GM06990 (cell line): Measurements from ENCODE around the gene LMX1B.

Experiments
- DNase-seq: peaks from one replicate; pipeline ENCODE4 v3.0.0-alpha.2; 2011; ENCODE audit not compliant: insufficient read length; ENCODE audit errors: extremely low read depth
- H3K27me3 ChIP-seq: replicated peaks from 2 replicates; pipeline ENCODE4 v1.6.0; 2011; ENCODE audit warnings: low read length; ENCODE audit not compliant: control insufficient read depth, insufficient read depth
- H3K36me3 ChIP-seq: 2 replicates; pipeline ENCODE4 v1.5.1; 2011; ENCODE audit warnings: low read length; ENCODE audit not compliant: control insufficient read depth, insufficient read depth
- H3K4me3 ChIP-seq: replicated peaks from 2 replicates; pipeline ENCODE4 v1.5.1; 2011; ENCODE audit warnings: low read depth, mild to moderate bottlenecking, control low read depth, low read length
- CTCF ChIP-seq: IDR thresholded peaks from 2 replicates; pipeline ENCODE4 v1.5.1; 2011; ENCODE audit warnings: low read length, control low read depth, mild to moderate bottlenecking, inconsistent platforms; ENCODE audit not compliant: insufficient read depth, poor library complexity, severe bottlenecking

LMX1B gene

GRCh38 chr9:126639318-126640000 is 25.7 kb downstream of the LMX1B start:
- Histone ChIP-seq H3K27me3 (peaks cover 2% of the 10 kb centered on the region), H3K4me3 (no peak overlapping the region), H3K36me3 (no peaks in the 10 kb centered on the region)
- no peak for DNase-seq
- no peak for TF ChIP-seq CTCF

GRCh38 chr9:126641118-126641851 is 27.6 kb downstream of the LMX1B start:
- Histone ChIP-seq H3K36me3 (no peaks in the 10 kb centered on the region), H3K4me3 (no peak overlapping the region), H3K27me3 (peaks cover 6% of the 10 kb centered on the region)
- TF ChIP-seq CTCF, result no peak
- no peak for DNase-seq

GRCh38 chr9:126642010-126642744 is 28.4 kb downstream of the LMX1B start:
- peaks cover 8% of the 10 kb centered on the region for H3K27me3 ChIP-seq

GRCh38 chr9:126642839-126643238 is 29.1 kb downstream of the LMX1B start:
- no peak for DNase-seq
- H3K36me3 ChIP-seq, result no peaks in the 10 kb centered on the region
- no peak overlapping the region for H3K4me3 ChIP-seq
- peaks cover 8% of the 10 kb centered on the region for H3K27me3 ChIP-seq
- no peak for TF ChIP-seq CTCF

More at GRCh38 chr9:126642010-126642744, 28.4 kb downstream of the LMX1B start:
- Histone ChIP-seq H3K36me3 (no peaks in the 10 kb centered on the region), H3K4me3 (no peak overlapping the region)
- DNase-seq, result no peak
- TF ChIP-seq CTCF, result no peak

GRCh38 chr9:126643945-126644527 is 30.3 kb downstream of the LMX1B start:
- TF ChIP-seq CTCF, result no peak
- H3K36me3 ChIP-seq, result no peaks in the 10 kb centered on the region
- DNase-seq, result no peak
- no peak overlapping the region for H3K4me3 ChIP-seq
- peaks cover 11% of the 10 kb centered on the region for H3K27me3 ChIP-seq
